HCT116 (cell line): ENCODE measurements around the gene ZNF677.
"Not testable (repeated sequence)": the region's sequence is repeated elsewhere in the genome, so short reads cannot be mapped to it uniquely, and the experiment has no call there.

Experiments used
- ELF1 ChIP-seq: IDR thresholded peaks from 2 replicates; pipeline ENCODE4 v1.6.1; 2012; ENCODE audit warnings: low read depth, borderline replicate concordance
- EZH2 ChIP-seq: fragments of 200-600 bp; sonication (generic); IDR thresholded peaks from 2 replicates; pipeline ENCODE4 v1.6.1; 2017; ENCODE audit warnings: antibody characterized with exemption, mixed run types
- EZH2phosphoT487 ChIP-seq: fragments of 200-600 bp; IDR thresholded peaks from 2 replicates; pipeline ENCODE4 v1.6.1; 2018; ENCODE audit warnings: antibody characterized with exemption, borderline replicate concordance
- JUND ChIP-seq: IDR thresholded peaks from 2 replicates; pipeline ENCODE4 v1.6.1; 2012
- POLR2A ChIP-seq: IDR thresholded peaks from 2 replicates; pipeline ENCODE4 v1.7.0; 2011; ENCODE audit warnings: borderline replicate concordance; ENCODE audit not compliant: insufficient read depth, insufficient read length; ENCODE audit errors: extremely low read depth
- POLR2AphosphoS5 ChIP-seq: IDR thresholded peaks from 2 replicates; pipeline ENCODE4 v1.6.1; 2011; ENCODE audit warnings: mild to moderate bottlenecking, low read depth, low read length, moderate library complexity
- SP1 ChIP-seq: IDR thresholded peaks from 2 replicates; pipeline ENCODE4 v1.6.1; 2012; ENCODE audit warnings: low read depth
- TCF7L2 ChIP-seq: IDR thresholded peaks from 2 replicates; pipeline ENCODE4 v1.7.0; 2011; ENCODE audit warnings: borderline replicate concordance, inconsistent platforms; ENCODE audit not compliant: insufficient read depth, insufficient read length; ENCODE audit errors: extremely low read depth
- YY1 ChIP-seq: IDR thresholded peaks from 2 replicates; pipeline ENCODE4 v1.6.1; 2011; ENCODE audit warnings: low read length, low read depth, moderate library complexity, mild to moderate bottlenecking; ENCODE audit not compliant: insufficient replicate concordance; ENCODE audit errors: extremely low read depth
- ZNF274 ChIP-seq: fragments of 200-500 bp; sonication (Bioruptor generic); IDR thresholded peaks from 2 replicates; pipeline ENCODE4 v1.6.1; 2014; ENCODE audit warnings: mild to moderate bottlenecking, low read depth, low read length, inconsistent platforms
- TF ChIP-seq, protein P1 (sequence below): IDR thresholded peaks from 2 replicates; pipeline ENCODE4 v1.6.1; 2012
- TF ChIP-seq, protein P2 (sequence below), 3 experiments: fragments of 200-600 bp in 1 of 3; sonication (generic) in 1 of 3; IDR thresholded peaks in 2 of 3; conservative IDR thresholded peaks in 1 of 3; 2 replicates each; pipeline ENCODE4 v1.5.1; 2012 to 2017; ENCODE audit warnings: low read depth in 2 of 3, low read length in 2 of 3, antibody characterized with exemption in 1 of 3, borderline replicate concordance in 1 of 3, control low read depth in 1 of 3, mild to moderate bottlenecking in 1 of 3, mixed read lengths in 1 of 3, mixed run types in 1 of 3, moderate library complexity in 1 of 3; ENCODE audit not compliant: insufficient read depth in 1 of 3

DNA sequence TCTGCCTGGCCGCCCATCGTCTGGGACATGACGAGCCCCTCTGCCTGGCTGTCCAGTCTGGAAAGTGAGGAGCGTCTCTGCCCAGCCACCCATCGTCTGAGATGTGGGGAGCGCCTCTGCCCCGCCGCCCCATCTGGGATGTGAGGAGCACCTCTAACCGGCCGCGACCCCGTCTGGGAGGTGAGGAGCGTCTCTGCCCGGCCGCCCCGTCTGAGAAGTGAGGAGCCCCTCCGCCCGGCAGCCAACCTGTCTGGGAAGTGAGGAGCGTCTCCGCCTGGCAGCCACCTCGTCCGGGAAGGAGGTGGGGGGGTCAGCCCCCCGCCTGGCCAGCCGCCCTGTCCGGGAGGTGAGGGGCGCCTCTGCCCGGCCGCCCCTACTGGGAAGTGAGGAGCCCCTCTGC, 32.0 kb downstream of the ZNF677 start:
- TF ChIP-seq POLR2AphosphoS5, POLR2A, JUND, EZH2phosphoT487, TCF7L2, ELF1, EZH2, SP1, ZNF274, YY1: not testable (repeated sequence)
- TF ChIP-seq, protein P1, sequence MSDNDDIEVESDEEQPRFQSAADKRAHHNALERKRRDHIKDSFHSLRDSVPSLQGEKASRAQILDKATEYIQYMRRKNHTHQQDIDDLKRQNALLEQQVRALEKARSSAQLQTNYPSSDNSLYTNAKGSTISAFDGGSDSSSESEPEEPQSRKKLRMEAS: not testable (repeated sequence)
- TF ChIP-seq, protein P2, sequence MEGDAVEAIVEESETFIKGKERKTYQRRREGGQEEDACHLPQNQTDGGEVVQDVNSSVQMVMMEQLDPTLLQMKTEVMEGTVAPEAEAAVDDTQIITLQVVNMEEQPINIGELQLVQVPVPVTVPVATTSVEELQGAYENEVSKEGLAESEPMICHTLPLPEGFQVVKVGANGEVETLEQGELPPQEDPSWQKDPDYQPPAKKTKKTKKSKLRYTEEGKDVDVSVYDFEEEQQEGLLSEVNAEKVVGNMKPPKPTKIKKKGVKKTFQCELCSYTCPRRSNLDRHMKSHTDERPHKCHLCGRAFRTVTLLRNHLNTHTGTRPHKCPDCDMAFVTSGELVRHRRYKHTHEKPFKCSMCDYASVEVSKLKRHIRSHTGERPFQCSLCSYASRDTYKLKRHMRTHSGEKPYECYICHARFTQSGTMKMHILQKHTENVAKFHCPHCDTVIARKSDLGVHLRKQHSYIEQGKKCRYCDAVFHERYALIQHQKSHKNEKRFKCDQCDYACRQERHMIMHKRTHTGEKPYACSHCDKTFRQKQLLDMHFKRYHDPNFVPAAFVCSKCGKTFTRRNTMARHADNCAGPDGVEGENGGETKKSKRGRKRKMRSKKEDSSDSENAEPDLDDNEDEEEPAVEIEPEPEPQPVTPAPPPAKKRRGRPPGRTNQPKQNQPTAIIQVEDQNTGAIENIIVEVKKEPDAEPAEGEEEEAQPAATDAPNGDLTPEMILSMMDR (IDR thresholded peaks at IDR 0.05 in 2 of 3, conservative IDR thresholded peaks at IDR 0.05 in 1 of 3; ENCODE audit: borderline replicate concordance in 1 of 3, insufficient read depth in 1 of 3, low read depth in 2 of 3, low read length in 2 of 3): not testable (repeated sequence)
